ENCODE data around the gene MTG2.

Gene MTG2

GRCh38 chr20:62202676-62203377, 20.0 kb downstream of the MTG2 start:
- no peak for DNase-seq (ENCODE audit: low read depth in 1 of 2, low spot score in 1 of 2)

GRCh38 chr20:62203378-62204030, 20.7 kb downstream of the MTG2 start:
- DNase-seq (ENCODE audit: low read depth in 1 of 2, low spot score in 1 of 2): no peak

DNA sequence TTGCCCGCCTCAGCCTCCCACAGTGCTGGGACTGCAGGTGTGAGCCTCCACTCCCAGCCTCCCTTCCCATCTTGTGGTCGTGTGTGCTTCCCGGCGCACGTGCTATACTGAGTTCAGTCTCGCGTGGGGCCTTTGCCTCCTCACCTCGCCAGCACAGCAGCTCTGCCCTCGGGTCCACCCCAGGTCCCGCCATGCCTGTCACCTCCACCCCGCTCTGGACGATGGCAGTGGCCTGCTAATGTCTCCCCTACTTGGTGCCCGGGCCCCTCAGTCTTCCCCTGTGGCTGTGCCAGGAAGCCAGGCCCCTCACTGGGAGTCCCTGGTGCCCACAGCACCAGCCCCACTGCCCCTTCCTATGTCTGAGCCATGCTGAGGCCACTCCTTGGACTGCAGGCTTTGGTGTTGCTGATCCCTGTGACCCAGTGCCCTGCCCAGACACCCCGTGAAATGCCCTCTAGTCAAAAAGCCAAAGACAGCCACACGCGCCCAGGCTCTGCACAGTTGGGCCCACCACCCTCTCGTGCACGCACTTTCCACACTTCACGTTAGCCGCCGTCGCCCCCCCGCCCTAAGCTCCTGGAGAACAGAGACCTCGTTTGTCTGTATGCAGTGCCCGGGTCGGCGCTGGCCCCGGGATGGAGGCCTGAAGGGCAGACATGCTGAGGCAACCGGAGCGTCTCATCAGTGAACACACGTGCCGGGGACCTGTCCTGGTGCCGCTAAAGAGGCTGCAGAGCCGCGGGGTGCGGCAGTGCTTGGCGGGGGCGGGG, 23.0 kb downstream of the MTG2 start:
- no peak for DNase-seq (ENCODE audit: low read depth in 1 of 2, low spot score in 1 of 2)

DNA sequence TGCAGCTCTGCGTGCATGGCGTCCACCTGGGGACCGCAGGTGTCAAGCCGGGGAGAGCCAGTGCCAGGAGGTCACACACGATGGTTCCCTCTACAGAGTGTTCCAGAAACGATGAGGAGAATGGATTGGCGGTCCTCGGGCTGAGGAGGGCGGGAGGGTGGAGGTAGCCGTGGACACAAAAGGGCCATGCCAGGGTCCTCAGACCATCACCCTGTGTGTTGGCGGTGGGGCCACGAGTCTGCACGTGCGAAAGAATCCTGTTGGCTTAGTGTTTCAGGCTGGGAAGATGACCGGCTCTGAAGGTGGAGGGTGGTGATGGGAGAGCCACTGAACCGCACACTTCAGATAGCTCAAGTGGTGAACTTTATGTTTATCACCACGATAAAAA, 23.6 kb downstream of the MTG2 start:
- DNase-seq (ENCODE audit: low read depth in 1 of 2, low spot score in 1 of 2): no peak

GRCh38 chr20:62208061-62208794, 25.4 kb downstream of the MTG2 start:
- no peak for DNase-seq (ENCODE audit: low read depth in 1 of 2, low spot score in 1 of 2)

GRCh38 chr20:62208795-62209755, 26.2 kb downstream of the MTG2 start:
- DNase-seq (ENCODE audit: low read depth in 1 of 2, low spot score in 1 of 2): no peak

DNA sequence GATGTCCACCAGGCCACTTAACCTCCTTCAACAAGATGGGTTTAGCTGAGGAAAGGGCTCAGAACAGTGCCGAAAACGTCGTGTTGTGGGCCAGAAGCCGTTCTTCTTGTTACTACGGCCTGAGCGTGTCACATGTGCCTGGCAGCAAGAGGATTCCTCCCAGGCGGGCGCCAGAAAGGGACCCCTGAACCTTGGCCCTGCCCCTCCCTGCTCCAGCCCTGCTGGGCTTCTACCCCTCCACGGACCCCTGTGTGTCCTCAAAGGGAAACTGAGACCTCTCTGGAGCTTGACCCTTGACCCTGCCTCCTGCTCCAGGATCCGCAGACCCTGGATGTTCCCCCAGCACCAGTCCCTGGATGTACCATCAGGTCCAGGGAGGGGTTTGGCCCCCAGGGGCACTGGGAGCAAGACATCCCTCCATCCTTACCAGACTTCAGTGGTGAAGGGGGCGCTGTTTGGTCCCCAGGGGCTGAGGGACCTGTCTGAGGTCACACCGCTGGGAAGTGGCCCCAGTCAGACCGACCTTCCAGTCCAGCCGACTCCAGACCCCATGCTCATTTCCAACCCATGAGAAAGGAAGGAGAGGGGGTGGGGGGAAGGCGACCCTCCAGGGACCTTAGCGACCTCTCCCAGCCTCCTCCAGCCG, 27.1 kb downstream of the MTG2 start:
- no peak for DNase-seq (ENCODE audit: low read depth in 1 of 2, low spot score in 1 of 2)

GRCh38 chr20:62210496-62210855, 27.6 kb downstream of the MTG2 start:
- DNase-seq (ENCODE audit: low read depth in 1 of 2, low spot score in 1 of 2): no peak

GRCh38 chr20:62211216-62211615, 28.4 kb downstream of the MTG2 start:
- DNase-seq (ENCODE audit: low read depth in 1 of 2, low spot score in 1 of 2): no peak

DNA sequence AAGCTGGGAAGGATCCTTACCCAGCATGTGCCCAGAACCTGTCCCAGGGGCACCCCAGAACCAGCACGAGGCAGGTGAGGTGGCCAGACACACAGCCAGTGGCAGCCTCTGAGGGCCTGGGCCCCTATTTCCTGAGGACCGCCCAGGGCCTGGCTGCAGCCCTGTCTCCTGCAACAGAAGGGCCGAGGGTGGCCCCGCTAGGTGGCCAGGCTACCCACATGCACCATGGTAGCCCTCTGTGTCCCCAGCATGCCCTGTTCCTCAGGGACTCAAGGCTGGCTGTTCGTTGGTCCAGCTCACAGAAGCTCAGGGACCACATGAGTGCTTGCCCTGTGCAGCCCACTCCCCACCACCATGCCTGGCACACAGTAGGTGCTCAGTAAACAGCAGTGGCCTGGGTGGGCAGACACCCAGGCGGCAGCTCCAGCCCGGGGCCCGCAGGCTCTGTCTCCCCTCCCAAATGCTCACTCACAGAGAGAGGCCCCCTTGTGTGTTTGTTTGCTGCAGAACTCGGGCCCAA, 29.0 kb downstream of the MTG2 start:
- no peak for DNase-seq (ENCODE audit: low read depth in 1 of 2, low spot score in 1 of 2)

DNA sequence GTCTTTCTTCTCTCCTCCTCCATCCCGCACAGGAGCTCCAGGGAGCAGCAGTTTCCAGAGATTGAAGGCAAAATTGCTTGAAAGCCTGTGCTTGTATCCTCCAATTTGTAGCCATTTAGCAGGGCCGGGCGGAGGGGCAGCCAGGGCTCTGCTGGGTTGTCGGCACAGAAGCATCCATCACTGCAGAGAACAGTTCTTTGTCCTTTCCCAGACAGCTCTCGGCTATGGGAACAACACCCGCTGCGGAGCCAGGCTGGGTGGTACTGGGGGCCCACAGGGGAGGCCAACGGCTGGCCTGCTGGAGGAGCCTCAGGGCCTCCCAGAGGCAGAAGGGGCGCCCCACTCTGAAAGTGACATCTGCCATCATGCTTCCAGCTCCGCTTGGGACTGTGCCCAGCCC, 29.5 kb downstream of the MTG2 start:
- DNase-seq (ENCODE audit: low read depth in 1 of 2, low spot score in 1 of 2): no peak

GRCh38 chr20:62214067-62214466, 31.2 kb downstream of the MTG2 start:
- no peak for DNase-seq (ENCODE audit: low read depth in 1 of 2, low spot score in 1 of 2)

- no peak for DNase-seq (ENCODE audit: low read depth in 1 of 2, low spot score in 1 of 2)
Observed at GRCh38 chr20:62215020-62215990, 32.5 kb downstream of the MTG2 start.

- DNase-seq (ENCODE audit: low read depth in 1 of 2, low spot score in 1 of 2): no peak
Observed at GRCh38 chr20:62215991-62216635, 33.3 kb downstream of the MTG2 start.

GRCh38 chr20:62216636-62217566, 34.1 kb downstream of the MTG2 start:
- no peak for DNase-seq (ENCODE audit: low read depth in 1 of 2, low spot score in 1 of 2)

GRCh38 chr20:62217913-62218773, 35.3 kb downstream of the MTG2 start:
- no peak for DNase-seq (ENCODE audit: low read depth in 1 of 2, low spot score in 1 of 2)
